ENCODE data around the gene MYO1G. TPM values are rescaled to one million over a fixed set of nuclear protein-coding genes. Genes with fewer than 3 reads are reported as not detected.

Gene MYO1G
- total and polyA plus RNA-seq, 9 of the 15 experiments (the other 6 are each of a cell fraction or from before 2014, with no cell fraction given) = 0.03 to 0.62 (median 0.13) TPM; not detected in 1

GRCh38 chr7:44921607-44922350, 57.0 kb downstream of the MYO1G start (continued):
- TF ChIP-seq CHD7 (IDR thresholded peaks at IDR 0.05; ENCODE audit: low read depth, low read length) (no peak), HCFC1 (IDR thresholded peaks at IDR 0.05; ENCODE audit: low read depth, low read length) (no peak), PHB (CRISPR knock-in tag; IDR thresholded peaks at IDR 0.05) (no peak), U2AF1 (optimal IDR thresholded peaks at IDR 0.05; ENCODE audit: low read depth, low read length) (no peak), NR3C1 (CRISPR knock-in tag; IDR thresholded peaks at IDR 0.05) (no peak), MLX (CRISPR knock-in tag; conservative IDR thresholded peaks at IDR 0.05) (no peak), MEIS2 (IDR thresholded peaks at IDR 0.05; ENCODE audit: partially characterized antibody) (peak; percentile 83), FOXP4 (CRISPR knock-in tag; IDR thresholded peaks at IDR 0.05; ENCODE audit: borderline replicate concordance) (no peak), HSF4 (CRISPR knock-in tag; IDR thresholded peaks at IDR 0.05; ENCODE audit: borderline replicate concordance) (no peak), NFIC (IDR thresholded peaks at IDR 0.05) (no peak), ZNF124 (CRISPR knock-in tag; IDR thresholded peaks at IDR 0.05) (no peak), RBM14 (IDR thresholded peaks at IDR 0.05; ENCODE audit: borderline replicate concordance, insufficient read depth, low read depth, low read length) (no peak), YBX1 (IDR thresholded peaks at IDR 0.05) (no peak), BCL6 (CRISPR knock-in tag; IDR thresholded peaks at IDR 0.05) (no peak), BRD4 (IDR thresholded peaks at IDR 0.05) (no peak)
